GM19452 (cell line): ENCODE measurements around the gene RP2.

Experiments used
- ATAC-seq: cut with Tn5 transposase; IDR thresholded peaks from one replicate; pipeline ENCODE4 v1.9.1; 2021; ENCODE audit not compliant: unreplicated experiment

RP2 gene

GRCh38 chrX:46841346-46841745 is 4.5 kb downstream of the RP2 start:
- ATAC-seq, result no peak

- ATAC-seq, result no peak
These were observed 8.1 kb downstream of the RP2 start for GRCh38 chrX:46844913-46845312.

GRCh38 chrX:46849933-46850332 is 13.1 kb downstream of the RP2 start:
- no peak for ATAC-seq

- ATAC-seq, result no peak
These were observed 13.9 kb downstream of the RP2 start for GRCh38 chrX:46850771-46851170.

GRCh38 chrX:46856483-46856882 is 19.6 kb downstream of the RP2 start:
- no peak for ATAC-seq

- no peak for ATAC-seq
These were observed 23.7 kb downstream of the RP2 start for GRCh38 chrX:46860557-46860956.

GRCh38 chrX:46863072-46863471 is 26.2 kb downstream of the RP2 start:
- no peak for ATAC-seq

- ATAC-seq, result no peak
These were observed 27.8 kb downstream of the RP2 start for GRCh38 chrX:46864606-46865005.

- no peak for ATAC-seq
These were observed 28.4 kb downstream of the RP2 start for GRCh38 chrX:46865281-46865680.

GRCh38 chrX:46866726-46867125 is 29.9 kb downstream of the RP2 start:
- no peak for ATAC-seq

GRCh38 chrX:46873746-46874145 is 36.9 kb downstream of the RP2 start:
- no peak for ATAC-seq

GRCh38 chrX:46876901-46877300 is 40.1 kb downstream of the RP2 start:
- ATAC-seq, result no peak

GRCh38 chrX:46882266-46882665 is 45.4 kb downstream of the RP2 start:
- no peak for ATAC-seq

- no peak for ATAC-seq
These were observed 48.0 kb downstream of the RP2 start for GRCh38 chrX:46884799-46885198.

- ATAC-seq, result no peak
These were observed 61.4 kb downstream of the RP2 start for GRCh38 chrX:46898207-46898606.

GRCh38 chrX:46903458-46904242 is 66.8 kb downstream of the RP2 start:
- peak; percentile 69 for ATAC-seq

- no peak for ATAC-seq
These were observed 67.8 kb downstream of the RP2 start for GRCh38 chrX:46904626-46905025.

GRCh38 chrX:46910415-46910814 is 73.6 kb downstream of the RP2 start:
- no peak for ATAC-seq

GRCh38 chrX:46912098-46912602 is 75.3 kb downstream of the RP2 start, which contains the start of gene JADE3:
JADE3 (plus strand) TSS chrX:46912421; CDS start chrX:46984895, 72,474 bp downstream.
- ATAC-seq, result peak; percentile 42

GRCh38 chrX:46912603-46913491 is 76.0 kb downstream of the RP2 start:
- peak; percentile 61 for ATAC-seq

GRCh38 chrX:46913667-46914066 is 76.8 kb downstream of the RP2 start:
- ATAC-seq, result no peak

GRCh38 chrX:46916273-46916672 is 79.4 kb downstream of the RP2 start:
- ATAC-seq, result no peak
